IPS-NIHi7 (cell line): Measurements from ENCODE around the gene TMEM131L.
"Not testable (repeated sequence)": the region's sequence is repeated elsewhere in the genome, so short reads cannot be mapped to it uniquely, and the experiment has no call there.

Source experiments
- DNase-seq: peaks from one replicate; pipeline ENCODE4 v3.0.0; 2012; ENCODE audit warnings: mixed read lengths; ENCODE audit errors: extremely low spot score

The TMEM131L gene

DNA sequence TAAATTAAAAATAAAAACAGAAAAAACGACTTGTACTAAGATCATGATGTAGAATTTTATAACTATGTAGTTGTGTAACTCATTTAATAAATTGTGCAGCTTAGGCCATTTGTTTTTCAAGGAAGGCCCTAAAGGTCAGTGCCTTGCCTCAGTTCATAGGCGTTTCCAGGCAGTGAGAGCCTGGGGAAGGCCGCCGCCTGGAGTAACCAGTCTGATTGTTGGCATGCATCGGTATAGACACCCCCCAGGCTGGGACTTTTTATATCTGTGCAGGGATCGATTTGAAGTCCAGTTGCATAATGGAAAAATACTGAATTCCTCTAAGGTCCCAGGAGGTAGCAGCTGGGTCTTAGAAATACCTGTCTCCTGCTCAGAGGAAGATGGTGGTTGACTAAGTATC lies 77.2 kb downstream of the TMEM131L start:
- no peak for DNase-seq

DNA sequence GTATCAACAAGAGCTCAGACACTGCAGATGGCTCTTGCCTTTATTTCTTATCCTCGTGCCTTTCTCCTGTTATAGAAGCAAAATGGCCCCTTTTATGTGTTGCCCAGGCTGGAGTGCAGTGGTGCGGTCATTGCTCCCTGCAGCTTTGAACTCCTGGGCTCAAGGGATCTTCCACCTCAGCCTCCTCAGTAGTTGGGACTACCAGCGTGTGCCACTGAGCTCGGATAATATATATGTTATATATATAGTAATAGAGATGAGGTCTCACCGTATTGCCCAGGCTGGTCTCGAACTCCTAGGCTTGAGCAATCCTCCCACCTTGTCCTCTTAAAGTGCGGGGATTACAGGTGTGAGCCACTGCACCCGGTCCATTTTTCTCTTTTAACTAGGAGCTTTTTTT lies 79.7 kb downstream of the TMEM131L start:
- no peak for DNase-seq

DNA sequence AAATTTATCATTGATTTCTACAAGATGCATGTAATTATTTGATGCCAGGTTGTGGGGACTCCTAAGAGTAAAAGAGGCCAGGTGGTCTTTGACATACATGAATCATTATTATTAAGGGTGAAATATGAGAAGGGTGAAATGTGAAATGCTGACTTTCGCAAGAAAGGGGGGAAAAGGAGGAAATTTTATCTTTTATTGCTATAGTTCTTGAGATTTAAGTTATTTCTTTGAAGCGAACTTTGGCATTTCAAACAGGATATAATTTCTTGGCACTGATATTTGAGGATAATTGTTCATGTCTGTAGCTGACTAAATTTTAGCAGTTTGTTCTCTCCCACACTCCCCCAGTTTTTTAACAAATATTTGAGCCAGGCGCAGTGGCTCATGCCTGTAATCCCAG lies 80.1 kb downstream of the TMEM131L start:
- DNase-seq = no peak

DNA sequence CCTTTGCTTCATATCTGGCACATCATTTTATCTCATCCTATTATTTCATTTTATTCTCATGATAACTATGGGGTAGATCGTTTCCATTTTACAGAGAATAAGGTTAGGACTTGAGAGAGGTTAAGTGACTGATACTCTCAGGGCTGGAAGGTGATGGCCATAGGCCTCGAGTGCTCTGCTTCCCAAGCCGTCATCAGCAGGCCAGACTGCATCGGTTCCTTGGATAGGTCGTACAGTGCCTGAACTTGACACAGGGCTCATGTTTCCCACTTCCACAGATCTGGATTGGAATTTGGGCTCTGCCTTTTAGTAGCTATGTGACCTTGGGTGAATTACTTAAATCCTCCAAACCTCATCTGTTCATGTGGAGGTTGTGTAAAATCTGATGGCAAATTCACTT lies 81.4 kb downstream of the TMEM131L start:
- no peak for DNase-seq

DNA sequence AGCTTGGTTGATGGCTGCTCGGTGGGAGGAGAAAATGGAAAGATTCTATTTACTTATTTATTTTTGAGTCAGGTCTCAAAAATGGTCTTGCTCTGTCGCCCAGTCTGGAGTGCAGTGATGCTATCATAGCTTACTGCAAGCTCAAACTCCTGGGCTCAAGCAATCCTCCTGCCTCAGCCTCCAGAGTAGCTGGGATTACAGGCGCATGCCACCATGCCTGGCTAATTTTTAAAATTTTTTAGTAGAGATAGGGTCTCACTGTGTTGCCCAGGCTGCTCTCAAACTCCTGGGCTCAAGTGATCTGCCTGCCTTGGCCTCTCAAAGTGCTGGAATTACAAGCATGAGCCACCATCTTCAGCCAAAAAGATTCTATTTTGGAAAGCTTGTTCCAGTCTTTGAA lies 82.7 kb downstream of the TMEM131L start:
- not testable (repeated sequence) for DNase-seq

DNA sequence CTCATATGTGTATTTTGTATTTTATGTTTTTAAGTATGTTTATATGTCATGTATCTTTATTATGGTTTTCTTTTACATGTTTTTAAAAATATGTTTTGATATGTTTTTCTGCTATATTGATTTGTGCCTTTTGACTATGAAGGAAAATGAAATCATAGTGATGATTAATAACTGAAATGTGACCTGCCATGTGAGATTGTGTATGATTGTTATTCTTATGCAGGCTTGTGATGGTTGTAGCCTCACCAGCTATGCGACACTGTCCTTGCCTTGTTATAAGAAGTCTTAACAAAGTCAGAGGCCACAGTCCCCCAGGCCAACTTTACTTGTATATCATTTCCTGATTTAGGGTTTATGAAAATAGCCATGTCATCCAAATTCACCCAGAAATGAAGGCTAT lies 83.2 kb downstream of the TMEM131L start:
- no peak for DNase-seq

DNA sequence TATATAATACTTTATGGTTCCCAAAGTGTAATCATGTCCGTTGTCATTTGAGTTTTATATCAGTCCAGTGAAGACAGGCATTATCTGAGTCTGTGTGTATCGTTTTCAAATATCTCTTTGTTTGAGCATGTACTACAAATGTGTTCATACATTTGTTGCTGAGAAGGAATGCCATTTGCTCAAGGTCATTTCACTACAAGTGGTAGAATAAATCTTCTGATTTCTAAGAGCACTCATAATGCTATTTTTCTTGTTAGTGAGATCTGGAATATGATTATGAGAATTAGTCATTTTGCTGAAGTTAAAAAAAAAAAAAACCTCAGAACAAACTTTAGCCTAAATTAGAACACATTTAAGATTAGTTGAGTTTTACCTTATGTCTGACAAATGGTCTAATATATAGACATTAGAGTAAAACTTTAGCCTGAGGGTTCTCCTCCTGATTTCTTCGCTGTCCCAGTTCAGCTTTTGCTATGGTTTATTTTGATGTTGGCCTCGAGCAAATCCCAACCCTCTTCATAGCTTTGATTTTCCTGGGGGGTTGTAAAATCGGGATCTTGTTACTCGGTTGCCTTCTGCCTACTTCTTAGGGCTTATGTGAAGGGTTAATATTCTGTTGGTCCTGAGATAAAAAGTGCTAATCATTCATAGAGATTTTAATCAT lies 87.1 kb downstream of the TMEM131L start:
- no peak for DNase-seq

DNA sequence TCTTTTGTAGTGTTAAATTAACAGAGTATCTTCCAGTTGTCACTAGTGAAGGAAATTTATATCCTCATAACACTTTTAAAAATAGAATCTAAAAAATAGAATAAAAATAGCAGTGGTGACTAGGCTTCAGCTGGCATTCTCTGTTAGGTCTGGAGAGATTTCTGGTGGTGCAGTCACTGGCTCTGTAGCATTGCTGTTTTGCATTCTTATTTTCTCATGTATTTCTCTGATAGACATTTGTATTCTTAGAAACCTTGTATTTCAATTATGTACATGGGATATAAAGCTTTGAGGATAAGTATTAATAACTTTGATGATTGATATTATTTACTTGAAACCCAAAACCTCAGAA lies 87.6 kb downstream of the TMEM131L start:
- no peak for DNase-seq

DNA sequence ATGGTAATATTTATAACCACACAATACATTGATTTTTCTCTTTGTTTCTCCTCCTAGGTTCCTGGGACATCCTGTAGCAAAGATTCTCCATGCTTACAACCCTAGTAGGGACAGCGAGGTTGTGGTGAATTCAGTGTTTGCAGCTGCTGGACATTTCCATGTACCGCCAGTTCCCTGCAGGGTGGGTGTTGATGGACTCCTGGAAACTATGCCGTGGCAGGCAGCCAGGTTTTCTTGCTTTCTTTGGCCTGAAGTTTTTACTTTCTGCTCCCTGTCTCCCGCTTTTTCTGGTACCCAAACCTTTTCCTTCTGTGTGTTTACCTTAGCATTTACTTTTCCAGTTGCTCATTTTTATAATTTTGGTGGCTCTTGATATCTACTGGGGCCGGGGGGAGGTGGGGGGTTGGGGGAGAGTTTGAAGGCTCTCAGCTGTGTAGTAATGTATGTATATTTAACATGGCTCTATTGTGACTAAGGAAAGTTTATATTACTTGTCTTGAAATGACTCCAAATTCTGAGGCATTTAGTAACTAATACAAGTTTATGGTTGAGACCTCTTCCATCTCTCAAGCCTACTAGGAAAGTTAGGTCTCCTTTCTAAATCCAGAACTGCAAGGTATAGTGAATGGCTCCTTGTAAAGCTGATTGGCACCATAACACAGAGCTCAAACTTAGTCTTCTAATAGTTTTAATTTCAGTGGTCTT lies 89.7 kb downstream of the TMEM131L start:
- no peak for DNase-seq

DNA sequence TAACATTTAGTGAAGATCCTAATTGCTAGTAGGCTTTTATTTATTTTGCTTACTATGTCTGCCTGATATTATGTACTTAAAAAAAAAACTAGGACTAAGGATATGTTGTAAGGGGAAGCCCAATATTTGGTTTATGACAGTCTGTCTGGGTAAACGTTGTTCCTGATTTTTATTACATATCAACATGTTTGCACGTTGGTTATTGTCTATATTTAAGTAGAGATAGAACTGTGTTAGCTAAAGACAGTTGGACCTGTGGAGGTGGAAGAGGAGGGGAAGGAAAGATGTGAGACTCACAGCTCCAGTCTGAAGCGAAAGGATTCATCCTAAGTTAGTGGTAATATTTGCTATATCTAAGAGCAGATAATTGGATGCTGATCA lies 90.3 kb downstream of the TMEM131L start:
- no peak for DNase-seq

DNA sequence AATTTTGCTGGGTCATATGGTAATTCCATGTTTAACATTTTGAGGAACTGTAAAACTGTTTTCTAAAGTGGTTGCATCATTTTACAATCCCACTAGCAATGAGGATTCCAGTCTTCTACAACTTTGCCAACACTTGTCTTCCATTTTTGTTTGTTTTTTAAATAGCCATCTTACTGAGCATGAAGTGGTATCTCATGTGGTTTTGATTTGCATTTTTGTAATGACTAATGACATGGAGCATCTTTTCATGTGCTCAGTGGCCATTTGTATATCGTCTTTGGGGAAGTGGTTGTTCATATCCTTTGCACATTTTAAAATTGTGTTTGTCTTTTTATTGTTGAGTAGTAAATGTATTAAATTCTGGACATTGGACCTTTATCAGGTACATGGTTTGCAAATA lies 94.7 kb downstream of the TMEM131L start:
- DNase-seq = no peak

DNA sequence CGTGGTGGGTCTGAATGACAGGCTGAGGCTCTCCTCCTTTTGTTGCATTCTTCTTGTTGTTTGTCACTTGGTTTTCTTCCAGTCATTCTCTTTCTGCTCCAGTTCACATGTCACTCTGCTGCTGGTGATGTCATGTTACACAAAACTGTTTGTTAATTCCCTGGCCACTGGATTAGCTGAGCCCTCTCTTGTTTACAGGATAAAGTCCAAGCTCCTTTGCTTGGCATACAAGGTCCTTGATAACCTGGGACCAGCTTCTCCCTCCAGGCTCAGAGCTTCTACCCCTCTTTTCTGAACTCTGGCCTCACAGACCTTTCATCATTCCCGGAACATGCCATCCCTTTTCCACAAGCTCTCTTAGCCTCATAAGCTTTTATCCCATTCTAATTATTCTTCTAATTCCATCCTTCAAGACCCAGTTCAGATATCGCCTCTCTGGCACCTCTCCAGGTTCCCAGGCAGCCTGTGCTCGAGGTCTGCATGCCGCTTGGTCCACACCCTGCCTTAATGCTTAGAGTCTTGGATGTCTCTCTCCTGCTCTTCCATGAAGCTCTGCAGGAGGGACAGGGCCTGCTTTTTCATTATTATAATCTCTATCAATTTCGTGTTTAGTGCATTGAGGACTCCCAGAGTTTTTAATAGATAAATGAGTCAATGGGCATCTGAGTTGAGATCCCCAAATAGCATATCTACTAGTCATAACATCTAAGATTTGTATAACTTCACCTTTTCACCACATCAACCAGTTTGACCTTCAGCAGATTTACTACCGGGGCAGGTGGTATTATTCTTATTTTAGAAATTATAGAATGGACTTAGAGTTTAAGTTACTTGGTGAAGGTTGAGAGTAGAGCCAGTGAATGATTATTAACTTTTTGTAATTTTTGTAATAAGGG lies 98.7 kb downstream of the TMEM131L start:
- no peak for DNase-seq

DNA sequence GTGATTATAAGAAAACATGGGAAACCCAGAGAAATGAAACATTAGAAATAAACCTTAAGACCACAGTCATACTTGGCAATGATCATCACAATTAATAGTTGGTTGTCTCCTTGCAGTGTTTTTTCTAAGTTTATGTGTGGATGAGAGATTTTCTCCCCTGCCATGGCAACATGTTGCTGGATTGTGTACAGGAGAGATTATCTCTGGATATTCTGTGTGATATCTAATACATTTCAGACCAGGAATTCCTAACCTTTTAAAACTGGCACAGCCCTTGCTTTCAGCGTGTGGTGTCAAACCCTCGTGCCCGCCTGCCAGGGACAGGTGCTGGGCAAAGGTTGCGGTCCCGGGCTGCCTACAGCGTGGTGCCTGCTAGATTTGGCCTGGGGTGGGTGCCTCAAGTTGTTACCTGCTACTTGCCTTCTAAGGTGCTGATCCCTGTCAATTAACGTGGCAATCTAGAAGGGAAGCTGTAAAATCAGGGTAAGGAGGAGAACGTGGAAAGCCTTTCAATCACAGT lies 100.5 kb downstream of the TMEM131L start:
- no peak for DNase-seq

DNA sequence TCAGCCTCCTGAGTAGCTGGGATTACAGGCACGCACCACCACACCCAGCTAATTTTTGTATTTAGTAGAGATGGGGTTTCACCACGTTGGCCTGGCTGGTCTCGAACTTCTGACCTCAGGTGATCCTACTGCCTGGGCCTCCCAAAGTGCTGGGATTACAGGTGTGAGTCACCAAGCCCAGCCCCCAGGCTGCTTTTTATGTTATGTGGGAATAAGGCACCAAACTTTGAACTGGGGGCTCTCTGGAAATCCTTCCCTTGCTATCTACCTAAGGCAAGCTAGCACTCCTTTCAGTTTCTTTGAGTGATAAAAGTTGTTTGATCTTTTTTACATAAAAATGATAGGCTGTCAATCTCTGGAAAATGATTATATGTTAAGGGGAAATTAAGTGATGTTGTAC lies 101.5 kb downstream of the TMEM131L start:
- DNase-seq = not testable (repeated sequence)

DNA sequence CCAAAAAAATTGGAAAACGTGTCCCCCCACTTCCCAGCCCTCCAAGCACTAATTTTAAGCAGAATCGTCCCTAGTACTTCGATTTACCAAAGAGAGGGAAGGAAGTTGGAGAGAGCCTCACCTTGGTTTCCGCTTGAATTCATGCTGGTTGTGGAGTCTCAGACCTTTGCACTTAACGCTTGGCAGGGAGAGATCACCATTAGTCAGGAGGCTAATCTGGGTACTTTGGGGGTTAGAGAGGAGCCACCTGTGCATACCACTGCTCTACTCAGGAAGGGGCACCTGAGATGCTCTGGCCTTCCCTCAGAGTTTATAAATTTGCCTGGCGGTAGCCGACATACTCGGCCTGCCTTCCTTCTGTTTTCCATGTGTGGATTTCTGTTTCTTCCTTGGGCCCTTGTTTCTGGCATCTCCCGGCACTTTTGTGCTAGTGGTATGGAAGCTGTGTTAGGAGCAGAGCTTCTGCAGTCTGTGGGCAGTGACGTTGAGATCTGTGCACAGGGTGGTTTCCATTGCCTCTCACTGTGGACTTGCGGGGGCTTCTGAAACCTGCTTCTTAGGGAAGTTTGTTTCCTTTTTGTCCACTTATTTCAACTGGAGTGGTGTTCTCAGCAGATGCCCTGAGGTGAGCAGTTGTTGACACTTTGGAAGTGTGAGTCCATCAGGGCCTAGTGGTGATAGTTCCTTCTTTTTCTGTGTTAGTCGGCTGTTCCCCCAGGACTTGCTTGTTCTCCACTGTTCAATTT lies 104.2 kb downstream of the TMEM131L start:
- no peak for DNase-seq

DNA sequence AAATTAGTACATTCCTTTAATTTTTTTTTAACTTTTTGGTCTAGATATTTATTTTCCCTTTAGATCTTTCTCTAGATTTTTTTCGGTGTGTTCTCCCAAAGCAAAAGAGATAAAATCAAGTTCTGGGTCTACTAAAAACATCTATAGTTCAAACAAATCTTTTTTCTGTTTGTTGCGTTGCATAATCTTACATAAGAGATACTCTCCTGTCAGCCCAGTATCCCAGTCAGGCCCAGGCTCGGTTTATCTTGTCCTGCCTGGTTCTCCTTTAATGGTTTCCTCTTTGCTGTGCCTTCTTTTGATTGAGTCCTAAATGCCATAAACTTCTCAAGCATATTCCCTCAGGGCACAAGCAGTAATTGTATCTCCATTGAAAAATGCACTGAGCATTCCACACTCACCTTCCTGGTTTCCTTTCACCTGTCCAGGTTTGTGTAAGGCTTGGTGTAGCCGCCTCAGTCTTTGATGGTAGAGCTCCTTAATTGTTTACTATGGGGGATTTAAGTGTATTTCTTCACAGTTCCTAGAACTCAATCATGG lies 104.9 kb downstream of the TMEM131L start:
- no peak for DNase-seq

DNA sequence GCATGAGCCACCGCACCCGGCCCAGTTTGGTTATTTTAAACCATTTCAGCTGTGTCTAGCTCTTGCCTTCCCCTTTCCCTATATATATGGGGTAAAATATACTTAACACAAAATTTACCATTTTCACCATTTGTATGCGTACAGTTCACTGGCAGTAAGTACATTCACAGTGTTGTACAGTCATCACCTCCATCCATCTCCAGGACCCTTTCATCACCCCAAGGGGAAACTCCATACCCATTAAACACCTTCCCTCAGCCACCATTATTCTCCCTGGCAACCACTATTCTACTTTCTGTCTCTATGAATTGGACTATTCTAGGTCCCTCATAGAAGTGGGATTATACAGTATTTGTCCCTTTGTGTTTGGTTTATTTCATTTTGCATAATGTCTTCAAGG lies 106.4 kb downstream of the TMEM131L start:
- no peak for DNase-seq

DNA sequence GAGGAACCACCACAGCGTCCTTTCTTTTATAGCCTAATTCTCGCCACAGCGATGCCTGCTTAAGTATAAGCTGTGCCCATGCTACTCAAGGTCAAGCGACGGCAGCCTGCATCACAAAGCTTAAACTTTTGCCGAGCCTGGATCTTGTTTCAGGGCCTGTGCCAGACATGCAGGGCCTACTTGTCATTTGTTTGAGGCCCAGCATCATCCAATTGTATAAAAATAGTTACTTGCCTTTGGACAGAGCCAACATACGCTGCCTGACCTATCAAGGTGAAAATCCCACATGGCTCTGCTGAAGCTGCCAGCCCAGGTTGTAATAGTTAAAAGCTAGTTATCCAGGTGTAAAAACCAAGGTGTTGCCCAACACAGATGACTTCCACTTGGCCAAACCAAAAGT lies 107.1 kb downstream of the TMEM131L start:
- no peak for DNase-seq

DNA sequence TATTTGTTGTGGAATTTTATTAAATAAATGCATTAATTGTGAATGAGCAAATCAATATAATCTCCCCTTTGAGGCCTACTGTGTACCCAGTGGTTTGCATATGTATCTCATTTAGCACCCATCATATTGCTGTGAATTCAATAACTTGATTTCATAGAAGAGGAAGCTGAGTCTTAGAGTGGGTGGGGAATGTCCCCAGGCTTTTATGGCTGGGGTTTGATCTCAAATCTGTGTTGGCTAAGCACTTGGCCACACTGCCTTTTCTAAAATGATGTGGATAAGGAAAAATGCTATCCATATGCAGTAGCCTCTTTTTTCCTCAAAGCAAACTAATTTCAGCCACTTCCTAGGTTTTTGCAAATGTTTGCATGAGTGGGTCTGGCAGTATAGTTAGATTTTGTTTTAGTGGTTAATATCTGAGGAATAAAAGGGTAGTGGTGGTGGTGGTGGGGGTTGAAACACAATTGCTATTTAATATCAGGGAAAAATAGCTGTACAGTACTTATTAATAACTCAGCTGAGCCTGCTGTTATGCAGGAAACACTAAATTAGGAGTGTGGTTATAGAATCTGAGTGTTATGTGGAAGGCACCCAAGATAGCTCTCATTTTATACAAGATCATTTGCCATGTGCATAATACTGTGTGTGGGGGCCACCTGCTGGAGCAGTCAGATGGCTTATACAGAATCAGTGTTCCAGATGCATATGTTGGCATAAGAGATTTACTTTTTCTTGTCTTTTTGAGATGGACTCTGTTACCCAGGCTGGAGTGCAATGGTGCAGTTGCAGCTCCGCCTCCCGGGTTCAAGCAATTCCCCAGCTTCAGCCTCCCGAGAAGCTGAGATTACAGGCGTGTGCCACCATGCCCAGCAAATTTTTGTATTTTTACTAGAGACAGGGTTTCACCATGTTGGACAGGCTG lies 108.0 kb downstream of the TMEM131L start:
- no peak for DNase-seq

DNA sequence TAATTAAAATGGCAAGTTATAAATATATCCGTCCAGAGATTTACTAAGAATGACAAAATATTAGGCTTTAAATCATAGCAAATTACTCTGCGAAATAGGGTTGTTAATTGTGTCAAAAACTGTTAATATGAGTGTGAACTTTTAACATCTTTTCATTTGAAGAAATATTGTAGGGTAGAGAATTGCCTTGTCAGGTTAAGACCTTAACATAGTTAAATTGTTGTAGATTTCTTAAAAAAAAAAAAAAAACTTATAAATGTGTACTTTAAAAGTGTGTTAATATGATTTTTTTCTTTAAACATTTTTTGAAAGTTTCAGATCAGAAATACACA lies 110.2 kb downstream of the TMEM131L start:
- no peak for DNase-seq

DNA sequence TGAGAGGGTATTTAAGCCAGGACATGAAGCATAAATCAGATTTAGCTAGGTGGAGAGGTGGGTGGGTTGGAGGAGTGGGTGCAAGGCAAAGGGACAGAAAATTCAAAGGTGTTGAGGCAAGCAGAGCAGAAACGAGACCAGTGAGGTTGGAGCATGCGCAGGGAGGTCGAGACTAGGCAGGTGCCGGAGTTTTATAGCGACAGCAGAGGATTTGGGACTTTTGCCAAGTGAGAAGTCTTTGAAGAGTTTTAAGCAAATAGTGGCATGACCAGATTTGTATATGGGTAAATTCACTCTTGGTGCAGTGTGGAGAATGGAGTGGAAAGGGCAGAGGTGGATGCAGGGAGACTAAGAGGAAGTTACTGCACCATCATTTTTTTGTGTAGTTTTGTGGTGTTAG lies 110.9 kb downstream of the TMEM131L start:
- DNase-seq = no peak
